HG02973 (cell line): ENCODE results near the gene CD34.

Experiments used
- ATAC-seq: cut with Tn5 transposase; IDR thresholded peaks from one replicate; pipeline ENCODE4 v1.9.1; 2021; ENCODE audit warnings: moderate library complexity; ENCODE audit not compliant: unreplicated experiment

CD34 gene

GRCh38 chr1:207857447-207857846 lies 53.5 kb downstream of the CD34 start:
- no peak for ATAC-seq

GRCh38 chr1:207856276-207857023 lies 54.5 kb downstream of the CD34 start:
- ATAC-seq = no peak

GRCh38 chr1:207854001-207854400 lies 56.9 kb downstream of the CD34 start:
- ATAC-seq = no peak

DNA sequence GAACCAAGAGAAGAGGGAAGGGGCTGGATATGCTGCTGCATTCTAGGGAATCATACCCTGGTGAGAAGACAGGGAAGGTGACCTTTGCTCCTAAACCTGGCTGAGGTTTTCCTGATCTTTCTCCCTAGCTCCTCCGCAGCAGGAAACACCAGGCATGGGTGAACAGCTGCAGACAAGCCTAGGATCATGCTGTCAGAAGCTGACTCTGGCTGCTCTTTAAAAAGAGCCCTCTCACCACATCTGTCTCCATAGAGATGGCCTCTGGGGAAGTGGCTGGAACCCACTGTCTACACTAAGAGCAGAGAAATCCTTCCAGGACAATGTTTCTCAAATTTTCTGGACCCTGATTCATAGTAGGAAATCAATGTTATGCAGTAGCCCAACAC lies 57.6 kb downstream of the CD34 start:
- no peak for ATAC-seq

DNA sequence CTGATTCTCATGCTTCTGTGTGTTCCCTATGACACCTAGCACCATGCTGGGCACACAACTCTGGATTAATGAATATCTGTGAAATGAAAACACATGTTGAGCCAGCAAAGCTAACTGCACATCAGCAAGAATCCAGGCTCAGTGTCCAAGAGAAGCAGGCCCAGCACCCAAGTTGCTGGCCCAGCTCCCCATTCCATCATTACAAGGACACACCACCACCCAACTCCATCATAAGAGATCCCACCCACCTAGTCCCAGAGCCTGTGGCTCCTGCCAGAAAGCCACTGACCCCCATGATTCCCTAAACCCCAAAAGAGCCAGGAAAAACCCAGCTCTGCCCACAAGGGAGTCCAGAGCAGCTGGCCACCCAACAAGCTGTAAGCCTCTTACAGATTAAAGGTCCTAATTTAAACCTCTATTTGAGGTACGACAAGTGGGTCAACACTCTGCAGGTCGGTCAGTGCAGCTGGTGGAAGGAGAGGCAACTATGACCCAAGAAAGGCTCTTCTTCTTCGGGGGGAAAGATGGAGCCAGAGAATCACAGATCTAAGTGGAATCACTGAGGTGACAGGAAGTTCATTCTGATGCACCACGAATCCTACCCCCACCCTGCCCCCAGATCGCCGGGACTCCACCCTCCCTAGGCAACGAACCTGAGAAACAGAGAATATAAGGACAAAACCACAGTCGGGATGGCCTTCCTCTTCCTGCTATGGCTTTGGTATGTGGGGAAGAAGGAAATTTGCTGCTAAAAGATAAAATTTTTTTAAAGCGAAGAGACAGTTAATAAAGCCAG lies 58.2 kb downstream of the CD34 start:
- ATAC-seq = no peak

- no peak for ATAC-seq
Observed at GRCh38 chr1:207851696-207852095, 59.2 kb downstream of the CD34 start.

DNA sequence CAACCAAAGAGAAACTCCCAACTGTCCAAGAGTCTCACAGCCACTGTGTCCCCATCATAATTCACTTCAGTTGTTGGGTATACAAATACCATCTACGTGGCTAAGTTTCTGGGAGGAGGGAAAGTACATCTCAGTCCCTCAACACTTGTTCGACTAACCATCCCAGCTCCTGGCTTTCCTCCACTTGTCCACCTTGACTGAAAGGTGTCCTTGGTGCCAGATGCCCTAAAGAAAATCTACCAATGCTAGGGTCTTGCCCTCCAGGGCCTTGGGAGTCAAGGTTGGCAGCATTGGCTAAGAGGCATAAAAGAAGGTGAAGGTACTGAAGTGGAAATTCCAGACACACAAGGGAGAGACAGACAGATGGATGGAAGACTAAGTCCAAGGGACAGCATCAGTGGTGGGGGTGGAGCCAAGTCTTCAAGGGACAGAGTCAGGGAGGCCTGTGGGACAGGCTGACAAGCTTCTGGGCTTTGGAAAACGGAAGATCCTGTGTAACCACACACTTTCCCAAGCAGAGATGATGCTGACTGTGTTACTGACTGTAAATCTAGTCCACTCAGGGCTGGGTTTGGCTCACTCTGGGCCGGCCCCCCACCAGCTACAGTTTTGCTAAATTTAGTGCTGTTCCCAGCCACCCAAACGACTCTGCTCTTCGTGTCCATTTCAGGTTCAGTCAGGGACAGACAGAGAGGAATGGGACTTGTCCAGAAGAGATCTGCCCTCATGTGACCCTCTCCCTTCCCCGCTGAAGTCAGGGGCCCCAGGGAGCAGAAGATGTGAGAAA lies 60.1 kb downstream of the CD34 start:
- ATAC-seq = no peak

DNA sequence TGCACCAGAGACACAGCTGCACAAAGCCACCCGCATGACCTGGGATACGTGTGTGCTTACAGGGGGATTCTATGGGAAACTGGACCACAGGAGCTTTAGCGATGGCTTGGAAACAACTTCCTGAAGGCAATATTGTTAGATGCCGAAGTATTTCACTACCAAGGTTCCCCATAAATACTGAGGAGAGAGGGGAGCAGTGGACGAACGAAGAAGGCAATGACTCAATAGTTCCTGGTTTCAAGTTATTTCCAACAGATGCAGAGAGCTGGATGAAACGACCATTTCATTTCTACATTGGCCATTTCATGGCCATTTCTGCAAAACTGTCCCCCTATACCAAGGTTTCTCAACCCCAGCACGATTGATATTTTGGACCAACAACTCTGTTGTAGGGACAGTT lies 61.3 kb downstream of the CD34 start:
- no peak for ATAC-seq

DNA sequence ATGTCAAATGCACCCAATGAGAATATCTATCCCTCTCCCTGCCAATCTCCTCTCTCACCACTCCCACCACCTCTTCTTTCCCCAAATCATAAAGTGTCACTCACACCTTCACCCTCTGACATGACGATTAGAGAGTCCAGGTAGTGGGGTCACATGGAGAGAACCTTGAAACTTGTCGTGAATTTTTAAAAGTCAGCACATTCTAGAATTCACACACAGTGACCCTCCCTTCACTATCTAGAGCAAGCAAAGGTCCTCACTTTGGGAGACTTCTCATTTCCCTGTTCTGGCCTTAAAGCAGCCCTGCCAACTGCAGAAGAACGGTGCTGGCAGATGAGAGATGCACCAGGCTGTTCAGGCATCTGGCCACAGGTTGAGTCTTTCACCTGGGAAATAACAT lies 61.9 kb downstream of the CD34 start:
- ATAC-seq = no peak

GRCh38 chr1:207848234-207848633 lies 62.7 kb downstream of the CD34 start:
- peak; percentile 64 for ATAC-seq

DNA sequence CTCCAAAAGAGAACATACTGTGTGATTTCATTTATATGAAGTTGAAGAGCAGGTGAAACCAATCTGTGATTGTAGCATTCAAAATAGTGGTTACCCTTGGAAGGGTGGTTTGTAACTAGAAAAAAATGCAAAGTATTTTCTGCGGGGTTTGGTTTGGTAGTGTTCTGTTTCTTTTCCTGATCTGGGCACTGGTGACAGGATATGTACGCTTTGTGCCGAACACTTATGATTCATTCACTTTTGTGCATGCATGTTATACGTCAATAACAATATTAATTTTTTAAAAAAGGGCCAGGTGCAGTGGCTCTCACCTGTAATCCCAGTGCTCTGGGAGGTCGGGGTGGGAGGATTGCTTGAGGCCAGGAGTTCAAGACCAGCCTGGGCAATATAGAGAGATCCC lies 63.8 kb downstream of the CD34 start:
- no peak for ATAC-seq

DNA sequence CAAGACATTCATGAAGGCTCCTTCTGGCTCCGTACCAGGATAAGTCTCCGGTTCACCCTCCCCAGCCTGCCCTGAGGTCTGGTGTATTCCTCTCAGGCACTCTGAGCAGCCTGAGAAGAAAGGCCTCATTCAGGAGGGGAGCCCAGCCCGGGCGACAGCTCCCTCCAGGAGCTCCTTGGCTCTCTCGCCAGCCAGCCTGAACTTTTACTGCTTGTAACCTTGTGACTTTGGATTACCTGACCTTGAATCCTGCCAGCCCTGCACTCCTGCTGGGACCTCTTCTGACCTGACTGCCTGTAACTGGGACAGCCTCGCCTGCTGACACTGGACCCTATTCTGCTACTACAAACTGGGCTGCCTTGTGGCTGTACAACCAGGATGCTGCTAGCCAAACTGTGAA lies 65.8 kb downstream of the CD34 start:
- ATAC-seq = no peak

DNA sequence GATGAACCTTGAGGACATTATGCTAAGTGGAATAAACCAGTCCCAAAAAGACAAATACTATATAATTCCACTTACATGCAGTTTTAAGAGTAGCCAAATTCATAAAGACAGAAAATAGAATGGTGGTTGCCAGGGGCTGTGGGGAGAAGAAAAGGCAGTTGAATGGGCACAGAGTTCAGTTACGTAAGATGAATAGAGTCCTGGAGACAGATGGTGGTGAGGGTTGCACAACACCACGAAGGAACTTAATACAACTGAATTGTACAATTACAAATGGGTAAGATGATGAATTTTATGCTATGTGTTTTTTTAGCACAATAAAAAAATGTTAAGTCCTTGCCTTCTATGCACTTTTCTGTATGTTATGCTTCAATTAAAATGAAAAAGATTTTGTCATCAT lies 66.6 kb downstream of the CD34 start:
- ATAC-seq = no peak

DNA sequence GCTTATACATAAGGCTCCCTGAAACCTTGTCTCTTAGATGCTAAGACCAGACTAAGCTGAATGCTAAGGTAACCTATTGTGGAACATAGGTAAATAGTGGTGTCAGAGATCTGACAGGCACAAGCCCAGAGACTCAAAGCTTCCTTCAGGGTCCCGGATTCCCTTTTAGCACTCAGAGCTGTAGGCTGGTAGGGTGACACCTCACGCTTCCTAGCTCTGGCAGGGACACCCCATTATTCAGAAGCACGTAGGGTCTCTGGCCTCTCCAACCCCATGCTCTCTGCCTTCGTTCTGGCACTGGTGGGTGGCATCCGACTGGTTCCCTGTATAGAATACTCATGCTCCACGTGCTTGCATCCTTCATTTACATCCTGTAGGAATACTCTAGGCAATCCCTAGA lies 68.4 kb downstream of the CD34 start:
- no peak for ATAC-seq

- ATAC-seq = no peak
Observed at GRCh38 chr1:207841901-207842300, 69.0 kb downstream of the CD34 start.

DNA sequence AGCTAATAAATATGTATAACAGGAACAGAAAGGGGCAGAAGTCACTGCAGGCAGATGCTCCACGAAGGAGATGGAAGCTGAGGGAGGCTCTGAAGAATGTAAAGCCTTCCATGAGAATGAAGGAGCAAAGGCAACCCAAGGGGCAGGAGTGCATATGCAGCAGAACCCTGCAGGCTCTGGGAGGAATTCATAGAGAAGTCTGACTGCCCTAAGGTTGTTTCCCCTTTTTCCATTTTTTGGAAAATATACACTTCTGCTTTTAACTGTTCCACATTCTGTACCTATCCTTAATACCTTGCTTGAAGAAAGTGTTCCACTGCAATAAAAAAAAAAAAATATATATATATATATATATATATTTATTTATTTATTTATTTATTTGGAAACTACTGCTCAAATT lies 69.6 kb downstream of the CD34 start:
- ATAC-seq = no peak

- ATAC-seq = no peak
Observed at GRCh38 chr1:207840380-207840779, 70.5 kb downstream of the CD34 start.

DNA sequence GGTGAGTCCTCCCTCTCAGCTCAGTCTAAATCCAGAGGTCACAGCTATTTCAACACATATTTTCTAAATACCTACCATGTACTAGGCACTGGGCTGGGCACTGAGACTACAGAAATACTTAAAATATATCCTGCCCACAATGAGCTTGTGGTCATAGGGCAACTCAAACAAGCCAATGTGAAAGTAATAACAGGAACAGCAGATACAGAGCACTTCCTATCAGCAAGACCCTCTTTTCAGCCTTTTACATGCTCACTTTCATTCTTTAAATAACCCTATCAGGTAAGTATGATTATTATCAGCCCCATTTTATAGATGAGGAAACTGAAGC lies 71.9 kb downstream of the CD34 start:
- ATAC-seq = no peak

DNA sequence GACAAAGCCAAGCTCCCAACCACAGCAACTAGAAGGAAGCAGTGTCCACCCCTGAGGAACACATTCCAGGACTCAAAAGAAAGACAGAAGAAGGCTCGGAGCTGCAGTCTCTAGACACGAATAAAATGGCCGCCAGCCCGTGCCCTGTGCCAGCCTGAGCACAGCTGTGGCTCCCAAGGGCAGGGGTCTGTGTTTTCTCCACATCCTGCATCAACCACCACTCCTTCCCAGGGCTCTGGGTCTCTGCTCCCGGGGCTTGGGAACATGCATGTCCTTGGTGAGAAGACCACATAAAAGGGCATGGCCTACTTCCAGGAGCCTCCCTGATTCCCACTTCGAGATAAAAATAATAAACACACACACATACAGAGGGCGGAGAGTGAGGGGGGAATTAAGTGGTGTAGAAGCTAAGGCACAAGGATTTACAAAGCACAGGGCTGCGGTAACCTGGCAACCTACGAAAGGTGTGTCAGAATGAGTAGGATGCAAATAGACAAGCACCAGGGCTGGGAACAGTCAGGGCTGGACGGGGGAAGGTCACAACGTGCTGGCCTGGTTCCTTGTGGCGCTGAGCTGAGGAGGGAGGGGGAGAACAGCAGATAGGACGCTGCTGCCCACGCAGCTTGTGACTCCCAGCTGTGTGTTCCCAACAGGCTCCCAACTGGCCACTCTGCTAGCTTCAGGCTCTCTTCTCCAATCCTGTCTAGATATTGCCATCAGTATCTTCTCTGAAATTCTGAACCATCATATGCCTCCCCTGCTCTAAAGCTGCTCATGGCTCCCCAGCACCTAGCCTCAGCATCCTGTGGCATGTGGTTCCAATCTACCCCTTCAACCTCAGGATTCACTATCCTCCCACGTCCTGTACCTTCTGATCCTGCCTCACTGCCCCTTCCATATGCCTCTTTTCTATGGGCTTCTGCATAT lies 72.5 kb downstream of the CD34 start:
- ATAC-seq = no peak

DNA sequence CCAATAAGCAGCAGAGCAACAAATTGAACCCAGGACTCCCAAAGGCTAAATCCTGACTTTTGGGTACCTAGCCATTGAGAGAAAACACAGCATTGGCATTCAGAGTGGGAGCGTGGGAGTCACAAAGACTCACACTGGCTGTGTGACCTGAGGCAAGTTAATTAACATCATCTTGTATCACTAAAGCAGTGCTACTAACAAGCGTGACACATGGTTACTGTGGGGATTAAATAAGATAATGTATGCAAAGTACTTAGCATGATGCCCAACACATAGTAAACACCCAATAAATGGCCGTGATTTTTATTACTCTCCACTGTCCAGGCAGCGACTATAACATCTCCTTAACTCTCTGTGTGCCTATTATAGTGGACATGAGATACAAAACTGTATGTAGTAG lies 73.3 kb downstream of the CD34 start:
- no peak for ATAC-seq
